Prostate gland (tissue), 2 donors: Measurements from ENCODE around the gene CFAP90. TPM values are rescaled to one million over a fixed set of nuclear protein-coding genes. Genes with fewer than 3 reads are reported as not detected.

Experiments used
- DNase-seq: peaks from one replicate; pipeline ENCODE4 v3.0.0-alpha.2; 2019; ENCODE audit warnings: low spot score
- H3K27ac ChIP-seq, 2 donors: fragments of 200-600 bp; sonication (generic); 2 replicates each; pipeline ENCODE4 v1.5.1; 2017 to 2019
- H3K27me3 ChIP-seq: fragments of 200-600 bp; sonication (generic); replicated peaks from 2 replicates; pipeline ENCODE4 v1.5.1; 2019; ENCODE audit not compliant: insufficient read depth
- H3K36me3 ChIP-seq, 2 donors: fragments of 200-600 bp; sonication (generic); 1 replicate in 1 of 2; 2 replicates in 1 of 2; pipeline versions ENCODE4 v1.5.1 to v1.8.1; 2017 to 2019
- H3K4me1 ChIP-seq: fragments of 200-600 bp; sonication (generic); replicated peaks from 2 replicates; pipeline ENCODE4 v1.5.1; 2019
- H3K4me3 ChIP-seq, 2 donors: fragments of 200-600 bp; sonication (generic); 2 replicates each; pipeline ENCODE4 v1.5.1; 2017 to 2019
- H3K9me3 ChIP-seq: fragments of 200-600 bp; sonication (generic); 2 replicates; pipeline ENCODE4 v1.5.1; 2017
- CTCF ChIP-seq, 4 experiments: fragments of 200-600 bp in 2 of 4; fragments of 450-650 bp in 2 of 4; sonication (generic) in 2 of 4; IDR thresholded peaks; 1 replicate in 3 of 4; 2 replicates in 1 of 4; pipeline ENCODE4 v1.5.1; 2016 to 2019; ENCODE audit warnings: antibody characterized with exemption in 4 of 4, mild to moderate bottlenecking in 2 of 4, moderate library complexity in 2 of 4
- POLR2A ChIP-seq: fragments of 450-650 bp; IDR thresholded peaks from one replicate; pipeline ENCODE4 v1.6.1; 2016; ENCODE audit warnings: antibody characterized with exemption, mild to moderate bottlenecking
- POLR2AphosphoS5 ChIP-seq: sonication (generic); formaldehyde crosslinking; IDR thresholded peaks from one replicate; pipeline ENCODE4 v1.6.1; 2017; ENCODE audit warnings: antibody characterized with exemption
- WGBS: methylation state at CpG from one replicate; pipeline ENCODE4 v1.1.5; 2018; 5-methylcytosine and 5-hydroxymethylcytosine counted together
- intact Hi-C: fragments of 100-400 bp; cut with DNase I; formaldehyde crosslinking; loops from one replicate; pipeline ENCODE4 v1.14.2; 2022
- total RNA-seq, 2 donors: library from RNA; depleted of rRNA; stranded (reverse); fragments of >200 nt; gene quantifications; one replicate each; pipeline ENCODE4 v1.1.0, GENCODE V29; 2016

The CFAP90 gene
- total RNA-seq, 2 donors from 2014 or later: 0.87 to 1.1 TPM

- WGBS: 93% methylated on average over 18 of the region's 18 CpGs
- Histone ChIP-seq H3K9me3 (no peaks in the 10 kb centered on the region), H3K27me3 (no peaks in the 10 kb centered on the region), H3K27ac (no peak overlapping the region), H3K4me1 (no peaks in the 10 kb centered on the region), H3K36me3 (no peaks in the 10 kb centered on the region), H3K4me3 (no peak overlapping the region)
- intact Hi-C loops: no loop called here
- no peak for TF ChIP-seq CTCF (IDR thresholded peaks at IDR 0.05)
- no peak for TF ChIP-seq POLR2AphosphoS5
- TF ChIP-seq POLR2A: no peak
- no peak for DNase-seq
Observed at GRCh38 chr5:7824995-7825394, 25.9 kb downstream of the CFAP90 start.

- TF ChIP-seq POLR2AphosphoS5 (no peak), POLR2A (no peak), CTCF (IDR thresholded peaks at IDR 0.05) (no peak)
- Histone ChIP-seq H3K36me3 (no peaks in the 10 kb centered on the region), H3K27ac (no peak overlapping the region), H3K4me1 (no peaks in the 10 kb centered on the region), H3K9me3 (no peaks in the 10 kb centered on the region), H3K27me3 (no peaks in the 10 kb centered on the region), H3K4me3 (no peak overlapping the region)
- WGBS: 54% methylated on average over 8 of the region's 8 CpGs
- intact Hi-C loops: no loop called here
- DNase-seq: no peak
Observed at GRCh38 chr5:7823594-7823993, 27.3 kb downstream of the CFAP90 start.

GRCh38 chr5:7822449-7822848, 28.5 kb downstream of the CFAP90 start:
- DNase-seq: no peak
- intact Hi-C loops: no loop called here
- H3K4me3 ChIP-seq: no peak overlapping the region
- no peak overlapping the region for H3K27ac ChIP-seq
- no peaks in the 10 kb centered on the region for H3K36me3 ChIP-seq
- no peaks in the 10 kb centered on the region for H3K4me1 ChIP-seq
- no peaks in the 10 kb centered on the region for H3K27me3 ChIP-seq
- TF ChIP-seq CTCF (IDR thresholded peaks at IDR 0.05): no peak
- TF ChIP-seq POLR2AphosphoS5: no peak
- no peak for TF ChIP-seq POLR2A
- WGBS: 86% methylated on average over 3 of the region's 3 CpGs
- H3K9me3 ChIP-seq: no peaks in the 10 kb centered on the region

- H3K36me3 ChIP-seq: no peaks in the 10 kb centered on the region
- 37% methylated on average over 9 of the region's 9 CpGs for WGBS
- H3K4me3 ChIP-seq: no peak overlapping the region
- no peaks in the 10 kb centered on the region for H3K27me3 ChIP-seq
- no peaks in the 10 kb centered on the region for H3K9me3 ChIP-seq
- intact Hi-C loops: loop anchor here (2.0 to 10.0 kb wide), 3 partner anchors 422 to 742 kb away; no protein-coding TSS in a partner anchor
- no peak overlapping the region for H3K27ac ChIP-seq
- H3K4me1 ChIP-seq: no peaks in the 10 kb centered on the region
- DNase-seq: no peak
- TF ChIP-seq POLR2A (no peak), CTCF (IDR thresholded peaks at IDR 0.05) (no peak), POLR2AphosphoS5 (no peak)
Observed at GRCh38 chr5:7816535-7816901, 34.4 kb downstream of the CFAP90 start.

- H3K4me1 ChIP-seq: no peaks in the 10 kb centered on the region
- peak; percentile 73 for DNase-seq
- peak overlapping the region; percentile 2 to 4 for H3K27ac ChIP-seq
- H3K4me3 ChIP-seq: no peak overlapping the region
- intact Hi-C loops: loop anchor here (2.0 to 10.0 kb wide), 4 partner anchors 63 to 741 kb away; no protein-coding TSS in a partner anchor
- TF ChIP-seq POLR2AphosphoS5 (peak; percentile 28), POLR2A (no peak), CTCF (IDR thresholded peaks at IDR 0.05) (peak; percentile 71 to 85 (median 79))
- H3K27me3 ChIP-seq: no peaks in the 10 kb centered on the region
- no peaks in the 10 kb centered on the region for H3K9me3 ChIP-seq
- H3K36me3 ChIP-seq: no peaks in the 10 kb centered on the region
- 34% methylated on average over 11 of the region's 12 CpGs for WGBS
Observed at GRCh38 chr5:7815892-7816534, 34.9 kb downstream of the CFAP90 start.
